Kidney epithelial cell (primary cell): ENCODE data around the gene CRYGN. TPM values are rescaled to one million over a fixed set of nuclear protein-coding genes. Genes with fewer than 3 reads are reported as not detected.

Experiments used
- DNase-seq: peaks from one replicate; pipeline ENCODE4 v3.0.0-alpha.2; 2010; ENCODE audit warnings: low read depth
- H3K27me3 ChIP-seq: 2 replicates; pipeline ENCODE4 v1.6.0; 2011; ENCODE audit warnings: low read length; ENCODE audit not compliant: control insufficient read depth, insufficient read depth
- H3K36me3 ChIP-seq: 2 replicates; pipeline ENCODE4 v1.5.1; 2011; ENCODE audit warnings: low read length; ENCODE audit not compliant: control insufficient read depth, insufficient read depth
- H3K4me3 ChIP-seq: 2 replicates; pipeline ENCODE4 v1.5.1; 2011; ENCODE audit warnings: low read depth, mild to moderate bottlenecking, control low read depth, low read length
- total RNA-seq: library from RNA; depleted of rRNA; stranded (reverse); fragments of >200 nt; gene quantifications from 2 replicates; pipeline ENCODE4 v1.2.3, GENCODE V29; 2015
- TF ChIP-seq, protein P1 (sequence below): IDR thresholded peaks from 2 replicates; pipeline ENCODE4 v1.5.1; 2011; ENCODE audit warnings: mild to moderate bottlenecking, moderate library complexity, low read length, control low read depth, inconsistent platforms; ENCODE audit not compliant: insufficient read depth, poor library complexity, severe bottlenecking

CRYGN gene
- total RNA-seq, 1 donor from 2014 or later = 0.84 TPM

DNA sequence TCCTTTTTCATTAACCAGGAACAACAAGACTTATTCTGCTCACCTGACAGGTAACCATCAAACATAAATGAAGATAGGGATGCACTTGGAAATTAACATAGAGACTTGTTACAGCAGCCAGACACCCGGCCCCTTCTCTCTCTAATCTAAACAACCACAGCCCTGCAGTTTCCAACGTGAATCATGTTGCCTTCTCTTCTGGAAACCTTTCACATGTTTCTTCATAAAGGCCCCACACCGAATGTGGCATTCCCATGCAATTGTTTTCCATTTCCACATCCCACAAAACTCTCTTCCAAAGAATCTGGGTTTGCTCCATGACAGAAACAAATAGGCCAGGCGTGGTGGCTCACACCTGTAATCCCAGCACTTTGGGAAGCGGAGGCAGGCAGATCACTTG is 15.1 kb downstream of the CRYGN start:
- no peak for DNase-seq
- TF ChIP-seq, protein P1, sequence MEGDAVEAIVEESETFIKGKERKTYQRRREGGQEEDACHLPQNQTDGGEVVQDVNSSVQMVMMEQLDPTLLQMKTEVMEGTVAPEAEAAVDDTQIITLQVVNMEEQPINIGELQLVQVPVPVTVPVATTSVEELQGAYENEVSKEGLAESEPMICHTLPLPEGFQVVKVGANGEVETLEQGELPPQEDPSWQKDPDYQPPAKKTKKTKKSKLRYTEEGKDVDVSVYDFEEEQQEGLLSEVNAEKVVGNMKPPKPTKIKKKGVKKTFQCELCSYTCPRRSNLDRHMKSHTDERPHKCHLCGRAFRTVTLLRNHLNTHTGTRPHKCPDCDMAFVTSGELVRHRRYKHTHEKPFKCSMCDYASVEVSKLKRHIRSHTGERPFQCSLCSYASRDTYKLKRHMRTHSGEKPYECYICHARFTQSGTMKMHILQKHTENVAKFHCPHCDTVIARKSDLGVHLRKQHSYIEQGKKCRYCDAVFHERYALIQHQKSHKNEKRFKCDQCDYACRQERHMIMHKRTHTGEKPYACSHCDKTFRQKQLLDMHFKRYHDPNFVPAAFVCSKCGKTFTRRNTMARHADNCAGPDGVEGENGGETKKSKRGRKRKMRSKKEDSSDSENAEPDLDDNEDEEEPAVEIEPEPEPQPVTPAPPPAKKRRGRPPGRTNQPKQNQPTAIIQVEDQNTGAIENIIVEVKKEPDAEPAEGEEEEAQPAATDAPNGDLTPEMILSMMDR = no peak
- Histone ChIP-seq H3K36me3 (no peaks in the 10 kb centered on the region), H3K4me3 (no peak overlapping the region), H3K27me3 (no peaks in the 10 kb centered on the region)

GRCh38 chr7:151423936-151424335 is 16.0 kb downstream of the CRYGN start:
- Histone ChIP-seq H3K4me3 (no peak overlapping the region), H3K27me3 (no peaks in the 10 kb centered on the region), H3K36me3 (no peaks in the 10 kb centered on the region)
- DNase-seq = no peak
- TF ChIP-seq, protein P1 = no peak

- no peaks in the 10 kb centered on the region for H3K36me3 ChIP-seq
- H3K4me3 ChIP-seq = no peak overlapping the region
- no peaks in the 10 kb centered on the region for H3K27me3 ChIP-seq
- no peak for DNase-seq
- TF ChIP-seq, protein P1 = no peak
Observed at GRCh38 chr7:151423226-151423625, 16.7 kb downstream of the CRYGN start.

DNA sequence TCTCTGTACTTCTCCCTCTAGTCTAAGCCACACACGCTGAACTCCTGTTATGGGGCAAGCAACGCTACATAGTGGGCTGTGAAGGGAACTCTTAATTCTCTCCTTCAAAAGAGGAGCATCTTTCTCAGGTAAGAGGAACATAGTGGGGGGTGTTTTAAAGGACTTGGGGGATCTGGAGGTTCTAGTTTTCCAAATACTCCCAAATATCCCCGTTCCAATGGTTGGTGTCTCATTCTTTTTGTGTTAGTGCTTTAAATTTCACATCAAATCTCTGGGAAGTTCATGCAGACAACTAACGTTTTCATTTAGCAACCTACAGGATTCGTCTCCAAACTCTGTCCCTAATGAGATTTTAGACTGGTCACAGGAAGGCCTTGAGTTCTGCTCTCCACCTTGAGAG is 17.7 kb downstream of the CRYGN start:
- TF ChIP-seq, protein P1 = no peak
- DNase-seq = no peak
- H3K36me3 ChIP-seq = no peaks in the 10 kb centered on the region
- H3K4me3 ChIP-seq = no peak overlapping the region
- no peaks in the 10 kb centered on the region for H3K27me3 ChIP-seq

- no peak for DNase-seq
- Histone ChIP-seq H3K36me3 (no peaks in the 10 kb centered on the region), H3K27me3 (peaks cover 12% of the 10 kb centered on the region), H3K4me3 (no peak overlapping the region)
- TF ChIP-seq, protein P1 = no peak
Observed at GRCh38 chr7:151420144-151420543, 19.8 kb downstream of the CRYGN start.

DNA sequence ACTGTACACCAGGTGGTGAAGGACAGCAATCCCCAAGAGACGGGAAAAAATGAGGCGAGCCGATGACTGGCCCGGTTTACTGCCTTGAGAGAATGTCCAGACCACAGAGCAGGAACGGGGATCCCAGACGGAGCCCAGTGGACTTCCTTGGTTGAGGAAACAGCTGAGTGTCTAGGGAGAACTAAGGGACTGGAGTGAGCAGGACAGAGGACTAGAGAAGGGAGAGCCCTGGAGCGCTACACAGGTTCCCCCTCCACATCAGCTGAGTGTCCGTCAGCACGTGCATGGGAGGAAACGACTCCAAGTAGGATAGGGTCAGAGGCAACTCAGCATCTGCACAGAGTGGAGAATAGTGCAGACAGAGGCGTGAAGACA is 23.0 kb downstream of the CRYGN start:
- Histone ChIP-seq H3K4me3 (no peak overlapping the region), H3K27me3 (peaks cover 19% of the 10 kb centered on the region), H3K36me3 (no peaks in the 10 kb centered on the region)
- TF ChIP-seq, protein P1 = no peak
- DNase-seq = no peak
